Measurements from ENCODE around the gene AMBRA1.
"Not testable (repeated sequence)": the region's sequence is repeated elsewhere in the genome, so short reads cannot be mapped to it uniquely, and the experiment has no call there.

The AMBRA1 gene

DNA sequence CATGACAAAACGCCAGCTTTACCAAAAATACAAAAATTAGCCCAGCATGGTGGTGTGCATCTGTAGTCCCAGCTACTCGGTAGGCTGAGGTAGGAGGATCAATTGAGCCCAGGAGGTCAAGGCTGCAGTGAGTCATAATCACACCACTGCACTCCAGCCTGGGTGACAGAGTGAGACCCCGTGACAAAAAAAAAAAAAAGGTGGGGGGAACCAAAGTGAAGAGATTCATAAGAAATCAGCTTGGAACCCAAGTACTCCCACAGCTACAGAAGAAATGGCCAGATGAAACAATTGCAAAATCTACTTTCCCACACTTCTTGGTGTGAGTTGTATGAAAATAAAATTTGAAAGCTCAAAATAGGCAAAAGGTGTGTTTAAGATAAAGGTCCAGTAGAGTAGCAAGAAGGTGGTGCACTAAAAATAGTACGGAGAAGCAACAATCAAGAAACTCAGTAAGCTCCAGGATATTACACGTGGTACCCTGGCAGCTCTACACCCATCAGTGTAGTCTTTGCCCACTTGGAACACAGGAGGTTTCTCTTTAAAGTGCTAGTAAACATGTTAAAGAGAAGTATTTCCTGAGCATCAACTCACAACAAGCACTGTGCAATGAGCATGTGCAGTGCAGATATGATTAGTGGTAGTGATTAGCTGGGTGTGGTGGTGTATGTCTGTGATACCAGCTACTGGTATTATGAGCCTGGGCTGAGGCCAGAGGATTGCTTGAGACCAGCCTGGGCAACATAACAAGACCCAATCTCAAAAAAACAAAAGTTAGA lies 17.9 kb upstream of the AMBRA1 start:
- DNase-seq: no peak

DNA sequence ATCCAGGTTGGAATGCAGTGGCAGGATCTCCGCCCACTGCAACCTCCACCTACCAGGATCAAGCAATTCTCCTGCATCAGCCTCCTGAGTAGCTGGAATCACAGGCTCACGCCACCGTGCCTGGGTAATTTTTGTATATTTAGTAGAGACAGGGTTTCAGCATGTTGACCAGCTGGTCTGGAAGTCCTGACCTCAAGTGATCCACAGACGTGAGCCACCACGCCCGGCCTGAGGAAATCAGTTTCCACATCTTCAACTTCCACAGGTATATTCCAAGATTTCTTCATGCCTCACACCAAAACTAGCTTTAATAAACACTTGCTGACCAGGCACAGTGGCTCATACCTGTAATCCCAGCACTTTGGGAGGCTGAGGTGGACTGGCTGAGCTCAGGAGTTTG lies 15.6 kb upstream of the AMBRA1 start:
- no peak for DNase-seq

DNA sequence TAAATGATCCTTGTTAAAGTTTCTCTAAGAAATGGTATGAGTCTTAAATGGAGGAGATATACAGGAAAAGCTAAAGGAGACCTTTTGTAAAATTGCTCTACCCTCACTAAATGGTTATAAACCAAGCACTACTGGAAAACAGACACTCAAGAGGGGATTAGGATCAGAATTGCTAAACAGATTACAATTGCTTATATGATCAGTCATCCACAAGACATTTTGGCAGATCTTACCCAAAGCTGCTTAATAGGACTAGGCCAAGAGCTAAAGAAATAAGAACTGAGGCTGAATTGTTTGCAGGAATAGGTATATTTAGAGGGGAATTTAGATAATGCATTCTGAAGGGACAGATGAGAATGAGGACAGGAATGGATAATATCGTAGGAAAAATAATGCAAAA lies 13.7 kb upstream of the AMBRA1 start:
- no peak for DNase-seq

DNA sequence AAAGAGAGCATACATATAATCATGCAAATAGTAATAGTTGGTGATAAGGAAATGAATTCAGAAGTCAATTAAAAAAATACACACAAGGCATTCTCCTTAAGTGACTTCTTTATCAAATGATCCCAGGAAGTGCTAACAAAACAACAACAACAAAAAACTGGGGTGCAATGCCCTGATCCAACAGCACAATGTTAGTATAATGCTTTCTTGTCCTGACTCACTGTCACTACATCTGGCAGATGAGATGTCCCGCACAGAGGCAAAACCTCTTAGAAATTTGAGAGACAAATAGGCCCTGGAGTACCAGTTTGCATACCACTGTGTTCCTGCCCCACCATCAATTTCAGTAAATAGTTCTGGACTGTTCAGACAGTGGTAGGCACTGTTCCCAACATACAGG lies 11.0 kb upstream of the AMBRA1 start:
- no peak for DNase-seq

DNA sequence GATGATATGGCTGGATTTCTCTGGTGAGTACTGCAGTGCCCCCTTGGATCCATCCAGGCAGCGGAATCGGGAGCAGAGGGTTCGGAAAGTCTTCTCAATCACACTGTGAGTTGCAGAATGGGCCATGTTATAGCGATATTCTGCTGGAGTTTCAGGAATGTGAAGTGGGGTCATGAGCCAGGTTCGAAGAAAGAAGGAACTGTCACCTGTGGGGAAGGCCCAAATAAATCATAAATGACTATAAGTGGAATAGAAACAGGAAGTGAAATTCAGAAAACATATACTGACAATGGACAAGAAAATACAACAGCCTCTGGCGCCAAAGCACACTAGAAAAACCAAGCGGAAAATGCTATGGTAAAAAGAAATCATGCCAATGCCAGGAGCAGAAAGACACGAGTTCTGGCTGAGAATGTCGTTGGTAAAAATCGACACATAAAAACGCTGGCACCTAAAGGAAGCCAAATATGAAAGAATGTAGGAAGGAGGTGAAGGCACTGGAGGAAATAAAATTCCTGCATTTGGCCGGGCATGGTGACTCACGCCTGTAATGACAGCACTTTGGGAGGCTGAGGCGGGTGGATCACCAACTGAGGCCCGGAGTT lies 10.0 kb upstream of the AMBRA1 start:
- no peak for DNase-seq

DNA sequence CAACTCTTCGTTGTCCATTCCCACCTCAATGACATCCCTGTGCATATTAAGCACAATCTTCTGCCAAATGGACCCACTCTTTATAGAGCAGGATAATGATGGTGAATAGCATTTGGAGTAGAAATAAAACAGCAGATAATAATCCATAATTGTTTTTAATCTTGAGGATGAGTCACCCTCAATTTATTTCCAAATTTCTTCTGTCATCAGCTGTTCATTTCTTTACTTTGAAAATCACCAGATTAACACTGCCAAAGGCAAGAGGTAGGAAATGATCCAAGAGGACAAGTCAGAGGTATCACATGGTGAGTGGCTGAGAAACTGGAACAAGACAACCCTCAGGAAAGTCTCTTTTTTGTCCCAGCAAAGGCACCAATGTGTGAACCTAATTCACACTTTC lies 7.3 kb upstream of the AMBRA1 start:
- DNase-seq: no peak

DNA sequence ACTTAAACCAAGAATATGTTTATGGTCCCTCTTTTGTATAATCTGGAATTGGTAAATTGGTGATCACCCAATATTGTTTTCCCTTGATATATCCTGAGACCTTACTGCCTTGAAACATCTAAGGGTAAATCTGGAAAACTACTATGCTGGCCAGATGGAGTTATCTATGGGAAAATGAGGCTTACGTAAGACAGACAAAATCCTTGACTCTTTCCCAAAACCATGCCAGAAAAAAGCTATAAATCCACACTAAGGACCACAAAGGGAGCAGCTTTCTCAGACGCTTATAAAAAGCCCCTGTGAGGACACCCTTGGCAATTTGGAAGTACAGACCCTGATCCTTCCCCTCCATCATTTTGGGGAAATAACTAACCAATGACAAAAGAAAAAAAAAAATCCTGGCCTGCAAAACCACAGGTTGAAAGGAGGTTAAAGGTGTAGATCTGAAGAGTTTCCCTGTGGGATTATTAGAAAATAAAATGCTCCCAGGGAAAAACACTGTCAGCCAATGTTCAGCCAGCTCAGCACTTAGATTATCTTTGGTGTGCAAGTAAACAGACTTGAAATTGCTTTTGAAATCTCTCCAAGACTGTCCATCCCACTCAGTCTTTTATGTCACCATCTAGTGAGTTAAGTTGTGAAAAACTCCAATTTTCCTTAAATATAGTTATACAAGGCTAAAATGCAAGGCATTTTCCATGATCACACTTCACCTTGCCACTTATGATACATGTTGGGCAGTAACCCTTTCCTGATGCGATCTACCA lies 6.6 kb upstream of the AMBRA1 start:
- DNase-seq: no peak

DNA sequence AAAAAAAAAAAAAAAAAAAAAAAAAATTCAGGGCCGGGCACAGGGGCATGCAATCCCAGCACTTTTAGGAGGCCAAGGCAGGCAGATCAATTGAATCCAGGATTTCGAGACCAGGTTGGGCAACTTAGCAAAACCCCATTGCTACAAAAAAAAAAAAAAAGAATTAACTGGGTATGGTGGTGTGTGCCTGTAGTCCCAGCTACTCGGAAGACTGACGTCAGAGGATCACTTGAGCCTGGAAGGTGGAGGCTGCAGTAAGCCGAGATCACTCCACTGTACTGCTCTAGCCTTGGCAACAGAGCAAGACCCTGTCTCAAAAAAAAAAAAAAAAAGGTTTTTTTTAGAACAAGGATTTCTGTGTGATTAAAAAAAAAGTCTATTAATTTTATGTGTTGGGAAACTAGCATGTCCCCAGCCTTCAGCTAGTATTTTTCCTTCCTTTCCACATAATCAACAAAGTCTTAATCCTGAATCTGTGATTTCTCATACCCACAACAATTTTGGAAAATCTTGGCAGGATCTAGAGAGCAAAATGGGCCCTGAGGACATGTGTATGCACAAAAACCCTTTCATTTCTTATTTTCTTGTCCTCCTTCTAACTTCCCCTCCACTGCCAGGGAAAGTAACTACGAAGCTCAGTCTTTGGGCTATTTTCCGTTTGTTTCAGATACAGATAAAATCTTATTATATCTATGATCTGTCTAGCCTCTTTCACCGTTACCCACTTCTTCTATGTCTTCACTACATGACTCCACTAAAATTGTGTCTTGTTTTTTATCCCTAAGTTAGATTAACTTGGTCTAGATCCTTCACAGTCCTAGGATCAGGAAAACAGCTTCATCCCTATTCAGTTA lies 5.7 kb upstream of the AMBRA1 start:
- no peak for DNase-seq

DNA sequence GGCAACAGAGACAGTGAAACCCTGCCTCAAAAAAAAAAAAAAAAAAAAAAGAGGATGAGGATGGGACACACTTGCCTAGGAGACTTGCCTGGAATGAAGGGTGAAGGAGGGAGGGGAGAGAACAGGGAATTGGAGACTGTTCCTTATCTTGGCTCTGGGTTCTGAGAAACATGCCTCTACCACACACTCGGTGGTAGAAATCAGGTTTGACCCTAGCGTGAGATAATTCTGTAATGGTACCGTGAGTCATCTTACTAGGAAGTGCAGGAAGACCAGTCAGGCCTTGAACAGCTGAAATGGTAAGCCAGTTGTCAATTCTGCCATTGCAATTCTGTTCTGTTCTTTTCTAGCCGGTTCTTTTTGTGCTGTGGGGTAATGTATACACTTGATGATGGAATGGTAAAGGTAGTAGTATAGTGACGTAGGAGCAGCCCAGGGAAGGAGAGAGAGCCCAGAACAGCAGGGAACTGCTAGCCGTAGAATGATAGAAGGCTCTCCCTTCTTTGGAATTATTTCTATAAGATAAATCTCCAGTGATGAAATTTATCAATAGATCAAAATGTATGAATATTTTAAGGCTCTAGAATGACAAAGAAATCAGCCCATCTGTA lies 3.9 kb upstream of the AMBRA1 start:
- DNase-seq: no peak

DNA sequence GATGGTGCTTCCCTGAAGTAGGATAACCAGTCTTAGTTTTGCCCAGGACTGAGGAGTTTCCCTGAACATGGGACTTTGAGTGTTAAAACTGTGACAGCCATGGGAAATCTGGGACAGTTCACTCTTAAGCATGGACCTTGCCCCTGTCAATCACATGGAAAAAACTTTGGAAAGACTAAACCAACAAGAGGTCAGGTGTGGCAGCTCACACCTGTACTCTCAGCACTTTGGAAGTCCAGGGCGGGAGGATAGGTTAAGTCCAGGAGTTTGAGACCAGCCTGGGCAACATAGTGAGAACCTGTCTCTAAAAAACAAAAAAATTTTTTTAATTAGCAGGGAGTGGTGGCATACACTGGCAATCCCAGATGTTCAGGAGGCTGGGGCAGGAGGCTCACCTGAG lies 3.3 kb upstream of the AMBRA1 start:
- no peak for DNase-seq

DNA sequence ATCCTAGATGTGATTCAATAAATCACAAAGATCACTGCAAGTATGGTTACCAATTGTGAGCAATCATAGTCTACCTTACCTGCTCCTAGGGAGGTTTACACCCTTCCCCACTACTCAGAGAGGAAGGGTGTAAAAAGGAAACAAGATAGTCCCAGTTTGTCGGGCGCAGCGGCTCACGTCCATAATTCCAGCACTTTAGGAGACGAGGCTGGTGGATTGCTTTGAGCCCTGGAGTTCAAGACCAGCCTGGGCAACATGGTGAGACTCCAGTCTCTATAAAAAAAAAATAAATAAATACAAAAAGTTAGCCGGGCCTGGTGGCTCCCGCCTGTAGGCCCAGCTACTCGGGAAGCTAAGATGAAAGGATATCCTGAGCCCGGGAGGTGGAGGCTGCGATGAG lies 962 bp upstream of the AMBRA1 start:
- no peak for DNase-seq

DNA sequence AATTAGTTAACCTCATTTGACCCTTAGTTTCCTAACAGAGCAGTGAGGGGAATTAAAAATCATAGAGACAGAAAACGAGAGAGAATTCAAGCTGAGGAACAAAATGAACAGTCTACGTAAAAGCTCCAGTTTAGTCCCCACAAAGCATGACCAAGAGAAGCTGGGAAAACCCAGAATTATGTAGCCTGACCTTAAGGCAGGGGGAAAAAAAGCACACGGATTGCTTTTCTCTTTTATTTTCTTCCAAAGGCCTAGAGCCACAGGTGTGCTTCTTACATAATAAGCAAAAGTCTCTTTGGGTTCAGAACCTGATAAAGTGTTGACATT lies 514 bp upstream of the AMBRA1 start:
- no peak for DNase-seq

DNA sequence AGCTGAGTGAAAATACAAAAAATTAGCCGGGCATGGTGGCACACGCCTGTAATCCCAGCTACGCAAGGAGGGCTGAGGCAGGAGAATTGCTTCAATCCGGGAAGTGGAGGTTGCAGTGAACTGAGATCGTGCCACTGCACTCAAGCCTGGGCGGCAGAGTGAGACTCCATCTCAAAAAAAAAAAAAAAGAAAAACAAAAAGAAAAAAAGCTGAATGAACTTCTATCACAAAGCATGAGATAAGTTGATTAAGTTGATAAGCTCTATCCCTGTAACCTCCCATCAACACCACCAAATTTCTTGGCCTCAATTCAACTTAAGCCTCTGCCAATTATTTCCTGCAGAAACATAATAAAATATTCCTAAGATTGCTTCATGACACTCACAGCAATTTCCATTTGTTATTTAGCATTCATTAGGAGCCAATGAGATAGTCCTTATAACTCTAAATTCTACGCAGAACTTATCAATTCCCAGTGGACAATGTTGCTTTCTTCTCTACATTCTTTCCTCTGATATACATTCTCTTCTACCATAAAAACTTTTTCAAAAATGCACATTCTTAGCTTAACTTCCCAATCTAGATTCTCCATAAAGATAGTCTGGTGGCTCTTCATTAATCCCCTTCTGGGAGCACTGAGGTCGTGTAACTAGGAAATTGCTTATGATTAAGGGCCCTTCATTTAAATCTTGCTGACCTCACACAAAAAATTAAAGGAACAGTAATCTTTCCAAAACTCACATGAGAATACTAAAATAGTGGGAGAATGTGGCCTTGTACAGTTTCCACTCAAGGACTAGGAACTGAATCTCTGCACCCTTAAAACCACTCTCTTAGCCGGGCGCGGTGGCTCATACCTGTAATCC lies 2.9 kb downstream of the AMBRA1 start:
- no peak for DNase-seq

DNA sequence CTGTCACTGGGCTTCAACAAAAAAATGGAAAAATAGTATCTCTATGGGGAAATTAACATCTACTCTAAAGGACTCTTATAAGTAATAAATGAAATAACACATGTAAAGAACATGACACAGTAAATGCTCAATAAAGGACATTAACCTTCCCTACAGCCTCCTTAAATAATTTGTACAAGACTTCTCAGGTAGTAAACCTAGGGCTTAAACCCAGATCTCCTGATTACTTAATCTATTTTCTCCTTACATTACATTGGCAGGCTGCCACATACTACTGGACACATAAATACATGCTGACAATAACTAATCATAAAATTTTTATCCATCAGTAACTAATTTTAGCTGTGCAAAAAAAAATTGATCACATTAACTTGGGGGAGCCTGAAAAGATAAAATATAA lies 4.9 kb downstream of the AMBRA1 start:
- no peak for DNase-seq

DNA sequence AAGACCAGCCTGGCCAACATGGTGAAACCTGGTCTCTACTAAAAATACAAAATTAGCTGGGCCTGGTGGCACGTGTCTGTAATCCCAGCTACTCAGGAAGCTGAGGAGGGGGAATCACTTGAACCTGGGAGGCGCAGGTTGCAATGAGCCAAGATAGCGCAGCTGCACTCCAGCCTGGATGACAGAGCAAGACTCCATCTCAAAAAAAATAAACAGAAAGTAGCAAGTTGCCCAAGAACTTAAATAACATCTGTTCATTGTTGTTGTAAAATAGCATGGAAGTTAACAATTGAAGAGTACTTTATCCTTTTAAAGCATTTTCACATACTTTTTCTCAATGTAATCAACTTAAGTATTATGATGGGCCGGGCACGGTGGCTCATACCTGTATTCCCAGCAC lies 5.7 kb downstream of the AMBRA1 start:
- no peak for DNase-seq

DNA sequence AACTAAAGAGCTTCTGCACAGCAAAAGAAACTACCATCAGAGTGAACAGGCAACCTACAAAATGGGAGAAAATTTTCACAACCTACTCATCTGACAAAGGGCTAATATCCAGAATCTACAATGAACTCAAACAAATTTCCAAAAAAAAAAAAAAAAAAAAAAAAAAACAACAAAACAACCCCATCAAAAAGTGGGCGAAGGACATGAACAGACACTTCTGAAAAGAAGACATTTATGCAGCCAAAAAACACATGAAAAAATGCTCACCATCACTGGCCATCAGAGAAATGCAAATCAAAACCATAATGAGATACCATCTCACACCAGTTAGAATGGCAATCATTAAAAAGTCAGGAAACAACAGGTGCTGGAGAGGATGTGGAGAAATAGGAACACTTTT lies 10.3 kb downstream of the AMBRA1 start:
- not testable (repeated sequence) for DNase-seq

DNA sequence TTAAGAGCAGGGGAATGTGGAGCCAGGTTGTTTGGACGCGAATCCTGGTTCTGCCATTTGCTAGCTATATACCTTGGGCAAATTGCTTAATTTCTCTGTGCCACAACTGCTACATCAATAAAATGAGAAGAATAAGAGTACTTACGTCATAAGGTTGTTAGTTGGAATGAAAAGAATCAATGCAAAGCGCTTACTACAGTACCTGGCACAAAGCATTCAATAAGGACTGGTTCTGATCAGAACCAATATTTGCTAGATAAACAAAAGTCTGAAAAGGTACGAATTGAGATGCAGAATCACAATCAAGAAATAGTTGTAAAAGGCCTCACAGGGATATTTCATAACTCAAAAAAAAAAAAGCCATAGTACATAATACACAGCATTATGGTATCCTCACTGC lies 11.2 kb downstream of the AMBRA1 start:
- no peak for DNase-seq

DNA sequence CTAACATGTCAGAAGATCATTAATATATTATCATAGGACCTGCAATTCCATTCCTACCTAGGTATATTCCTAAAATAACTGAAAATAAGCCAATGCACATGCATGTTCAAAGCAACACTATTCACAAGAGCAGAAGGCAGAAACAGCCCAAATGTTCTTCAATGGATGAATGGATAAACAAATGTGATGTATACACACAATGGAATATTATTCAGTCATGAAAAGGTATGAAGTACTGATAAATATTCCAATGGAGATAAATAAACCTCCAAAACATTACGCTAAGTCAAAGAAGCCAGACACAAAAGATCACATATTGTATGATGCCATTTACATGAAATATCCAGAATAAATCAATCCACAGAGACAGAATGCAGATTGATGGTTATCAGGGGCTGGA lies 16.8 kb downstream of the AMBRA1 start:
- no peak for DNase-seq

DNA sequence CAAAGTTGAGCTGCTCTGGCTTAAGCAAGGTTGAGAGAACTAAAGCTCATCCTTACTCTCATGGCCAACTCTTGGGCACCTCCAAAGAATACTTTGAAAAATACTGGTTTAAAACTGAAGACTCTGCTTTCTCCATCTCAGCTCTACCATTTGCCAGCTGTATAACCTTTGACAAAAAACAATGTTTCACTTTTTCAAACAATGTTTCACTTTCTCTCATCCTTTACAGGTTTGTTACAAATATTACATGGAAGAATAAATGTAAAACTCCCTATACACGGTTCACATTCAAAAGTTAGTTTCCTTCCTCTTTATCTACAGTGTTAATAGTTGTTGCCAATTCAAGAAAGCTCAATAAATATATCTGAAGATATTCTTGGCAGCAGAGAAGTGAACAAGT lies 19.2 kb downstream of the AMBRA1 start:
- DNase-seq: no peak

DNA sequence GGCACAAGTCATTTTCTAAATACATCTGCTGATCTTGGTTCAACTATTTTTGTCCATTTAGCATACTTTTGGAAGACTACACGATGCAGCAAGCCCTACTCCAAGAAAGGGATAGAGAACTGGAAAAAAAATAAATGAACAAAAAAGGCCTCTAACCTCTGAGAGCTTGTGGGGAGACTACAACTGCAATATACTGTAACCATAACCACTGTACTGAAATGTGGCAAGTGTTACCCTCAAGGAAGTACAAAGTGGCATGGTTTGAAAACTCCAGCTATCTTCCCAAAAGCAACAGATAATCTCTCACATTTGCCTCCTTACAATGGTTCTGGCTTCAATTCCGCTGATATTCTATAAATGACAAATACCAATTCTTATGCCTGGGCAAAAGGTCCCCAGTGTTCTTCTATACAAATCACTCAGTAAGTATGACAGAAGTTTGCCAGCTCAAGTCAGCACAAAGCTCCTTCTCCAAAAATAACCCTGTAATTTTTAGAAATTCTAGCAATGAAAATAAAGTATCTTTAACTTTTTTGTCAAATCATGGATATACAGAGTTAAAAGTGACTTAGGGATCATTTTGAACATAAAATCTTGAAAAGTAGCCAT lies 22.9 kb downstream of the AMBRA1 start:
- no peak for DNase-seq

DNA sequence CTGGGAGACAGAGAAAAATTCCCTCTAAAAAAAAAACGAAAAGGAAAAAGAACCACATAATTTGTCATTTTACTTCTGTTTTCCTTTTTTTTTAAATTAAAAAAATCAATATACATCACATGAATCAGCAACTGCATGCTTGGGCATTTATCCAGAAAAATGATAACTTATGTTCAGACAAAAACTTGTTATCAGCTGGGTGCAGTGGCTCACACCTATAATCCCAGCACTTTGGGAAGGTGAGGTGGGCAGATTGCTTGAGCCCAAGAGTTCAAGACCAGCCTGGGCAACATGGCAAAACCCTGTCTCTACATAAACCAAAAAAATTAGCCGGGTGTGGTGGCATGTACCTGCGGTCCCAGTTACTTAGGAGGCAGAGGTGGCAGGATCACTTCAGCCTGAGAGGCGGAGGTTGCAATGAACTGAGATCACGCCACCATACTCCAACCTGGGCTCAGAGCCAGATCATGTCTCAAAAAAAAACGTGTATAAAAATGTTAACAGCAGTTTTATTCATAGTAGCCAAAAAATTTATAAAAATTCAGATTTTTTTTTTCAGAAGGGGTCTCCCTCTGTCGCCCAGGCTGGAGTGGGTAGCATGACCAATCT lies 28.5 kb downstream of the AMBRA1 start:
- DNase-seq: no peak

Data from stimulated activated CD4-positive, alpha-beta T cell treated with anti-CD3 and anti-CD28 coated beads, Interleukin-1b, Interleukin-23, amount 100 ng/mL, for 48 hours (primary cell).